GM12875 (cell line): ENCODE data around the gene CRACR2A.

ENCODE experiments used
- H3K4me3 ChIP-seq: one replicate; pipeline ENCODE4 v1.5.1; 2011; ENCODE audit warnings: low read depth, low read length, control low read depth
- CTCF ChIP-seq: IDR thresholded peaks from 2 replicates; pipeline ENCODE4 v1.5.1; 2011; ENCODE audit warnings: low read depth, mild to moderate bottlenecking, control low read depth, inconsistent platforms, low read length, moderate library complexity, borderline replicate concordance; ENCODE audit not compliant: insufficient read depth

CRACR2A gene

GRCh38 chr12:3607821-3608220 lies 145.1 kb downstream of the CRACR2A start:
- no peak for TF ChIP-seq CTCF
- H3K4me3 ChIP-seq: no peak overlapping the region

GRCh38 chr12:3607039-3607720 lies 145.7 kb downstream of the CRACR2A start:
- H3K4me3 ChIP-seq: no peak overlapping the region
- TF ChIP-seq CTCF: no peak

- no peak overlapping the region for H3K4me3 ChIP-seq
- TF ChIP-seq CTCF: no peak
Observed at GRCh38 chr12:3606128-3606527, 146.8 kb downstream of the CRACR2A start.

- no peak for TF ChIP-seq CTCF
- no peak overlapping the region for H3K4me3 ChIP-seq
Observed at GRCh38 chr12:3605692-3606091, 147.2 kb downstream of the CRACR2A start.

- no peak overlapping the region for H3K4me3 ChIP-seq
- no peak for TF ChIP-seq CTCF
Observed at GRCh38 chr12:3604748-3605586, 147.9 kb downstream of the CRACR2A start.

- TF ChIP-seq CTCF: no peak
- no peak overlapping the region for H3K4me3 ChIP-seq
Observed at GRCh38 chr12:3604286-3604685, 148.6 kb downstream of the CRACR2A start.

- TF ChIP-seq CTCF: no peak
Observed at GRCh38 chr12:3603576-3603975, 149.3 kb downstream of the CRACR2A start.

More at GRCh38 chr12:3603576-3603975, 149.3 kb downstream of the CRACR2A start:
- H3K4me3 ChIP-seq: no peak overlapping the region
